ENCODE data around the gene ATP11A. TPM values are rescaled to one million over a fixed set of nuclear protein-coding genes. Genes with fewer than 3 reads are reported as not detected.
"Not testable (repeated sequence)": the region's sequence is repeated elsewhere in the genome, so short reads cannot be mapped to it uniquely, and the experiment has no call there.

The ATP11A gene
- polyA plus RNA-seq, 12 donors: 16.4 to 38.1 (median 22.5) TPM; not detected in 1

GRCh38 chr13:112854321-112854720 lies 164.5 kb downstream of the ATP11A start:
- DNase-seq: no peak

DNA sequence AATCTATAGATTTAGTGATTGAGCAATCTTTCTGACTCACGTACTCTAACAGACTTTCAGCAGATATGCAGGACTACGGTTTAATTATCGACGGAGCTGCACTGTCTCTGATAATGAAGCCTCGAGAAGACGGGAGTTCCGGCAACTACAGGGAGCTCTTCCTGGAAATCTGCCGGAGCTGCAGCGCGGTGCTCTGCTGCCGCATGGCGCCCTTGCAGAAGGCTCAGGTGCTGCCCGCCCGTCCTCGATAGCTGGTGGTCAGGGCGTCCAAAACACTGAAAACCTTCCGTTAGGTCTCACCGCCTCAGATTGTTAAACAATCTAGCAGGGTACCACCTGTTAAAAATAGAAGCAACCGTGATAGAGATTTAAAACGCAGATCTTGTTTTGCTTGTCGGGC lies 166.0 kb downstream of the ATP11A start:
- DNase-seq: no peak

- no peak for DNase-seq
These were observed 168.2 kb downstream of the ATP11A start for GRCh38 chr13:112857914-112858490.

DNA sequence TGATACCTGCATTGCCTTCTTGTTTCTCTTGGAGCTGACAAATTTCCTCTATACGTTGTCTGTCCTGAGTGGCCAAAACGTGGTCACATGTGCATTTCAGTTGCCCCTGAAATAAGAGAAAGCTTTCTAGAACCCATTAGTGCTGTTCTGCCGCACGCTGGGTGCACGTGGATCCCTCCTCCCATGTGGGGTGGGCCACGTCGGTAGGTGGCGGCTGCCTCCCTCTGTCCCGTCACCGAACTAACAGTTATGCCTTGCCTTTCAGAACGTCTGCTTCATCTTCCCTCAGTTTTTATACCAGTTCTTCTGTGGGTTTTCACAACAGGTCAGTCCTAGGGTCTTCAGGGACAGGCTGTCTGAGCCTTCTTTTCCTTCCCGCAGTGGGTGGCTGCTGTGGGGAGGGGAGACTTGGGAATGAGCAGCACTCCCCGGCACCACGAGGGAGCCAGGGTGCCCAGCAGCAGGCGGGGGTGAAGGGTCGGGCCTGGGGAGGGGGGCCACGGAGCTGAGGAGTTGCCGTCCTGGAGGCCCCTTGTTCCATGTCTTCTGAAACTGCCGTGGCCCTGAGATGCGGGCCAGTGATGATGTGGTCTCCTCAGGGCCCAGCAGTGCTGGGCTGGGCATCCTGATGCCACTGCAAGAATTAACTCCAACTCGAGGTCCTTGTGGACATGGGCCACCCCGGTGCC lies 169.4 kb downstream of the ATP11A start:
- DNase-seq: no peak

DNA sequence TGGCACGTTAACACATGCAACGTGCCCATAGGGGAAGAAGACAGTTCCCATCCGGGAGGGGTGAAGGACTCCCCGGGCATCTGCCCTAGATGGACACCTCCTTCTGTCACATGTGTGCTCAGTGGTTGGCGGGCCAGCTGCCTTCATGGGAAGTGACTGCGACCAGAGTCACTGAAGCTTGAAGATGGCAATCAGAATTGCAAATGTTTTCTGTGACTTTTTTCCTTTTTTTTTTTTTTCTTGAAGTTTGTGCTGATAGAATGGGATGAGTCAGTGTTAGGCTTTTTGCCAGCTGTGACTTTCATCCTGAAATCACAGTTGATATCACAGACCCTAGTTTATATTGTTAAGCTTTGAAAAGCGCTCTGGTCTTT lies 170.0 kb downstream of the ATP11A start:
- DNase-seq: no peak

GRCh38 chr13:112861876-112862615 lies 172.2 kb downstream of the ATP11A start:
- no peak for DNase-seq

DNA sequence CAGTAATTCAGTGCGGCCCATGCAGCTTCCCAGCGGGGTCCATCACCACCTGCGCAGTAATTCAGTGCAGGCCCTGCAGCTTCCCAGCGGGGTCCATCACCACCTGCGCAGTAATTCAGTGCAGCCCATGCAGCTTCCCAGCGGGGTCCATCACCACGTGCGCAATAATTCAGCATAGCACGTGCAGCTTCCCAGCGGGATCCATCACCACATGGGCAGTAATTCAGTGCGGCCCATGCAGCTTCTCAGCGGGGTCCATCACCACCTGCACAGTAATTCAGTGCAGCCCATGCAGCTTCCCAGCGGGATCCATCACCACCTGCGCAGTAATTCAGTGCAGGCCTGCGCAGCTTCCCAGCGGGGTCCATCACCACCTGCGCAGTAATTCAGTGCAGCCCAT lies 173.5 kb downstream of the ATP11A start:
- not testable (repeated sequence) for DNase-seq

- not testable (repeated sequence) for DNase-seq
These were observed 175.6 kb downstream of the ATP11A start for GRCh38 chr13:112865478-112865877.

- no peak for DNase-seq
These were observed 177.5 kb downstream of the ATP11A start for GRCh38 chr13:112867301-112867711.

- DNase-seq: no peak
These were observed 178.5 kb downstream of the ATP11A start for GRCh38 chr13:112868308-112868707.

GRCh38 chr13:112869202-112870050 lies 179.6 kb downstream of the ATP11A start:
- no peak for DNase-seq

- DNase-seq: no peak
These were observed 180.2 kb downstream of the ATP11A start for GRCh38 chr13:112870051-112870331.

- DNase-seq: no peak
These were observed 181.0 kb downstream of the ATP11A start for GRCh38 chr13:112870737-112871287.

DNA sequence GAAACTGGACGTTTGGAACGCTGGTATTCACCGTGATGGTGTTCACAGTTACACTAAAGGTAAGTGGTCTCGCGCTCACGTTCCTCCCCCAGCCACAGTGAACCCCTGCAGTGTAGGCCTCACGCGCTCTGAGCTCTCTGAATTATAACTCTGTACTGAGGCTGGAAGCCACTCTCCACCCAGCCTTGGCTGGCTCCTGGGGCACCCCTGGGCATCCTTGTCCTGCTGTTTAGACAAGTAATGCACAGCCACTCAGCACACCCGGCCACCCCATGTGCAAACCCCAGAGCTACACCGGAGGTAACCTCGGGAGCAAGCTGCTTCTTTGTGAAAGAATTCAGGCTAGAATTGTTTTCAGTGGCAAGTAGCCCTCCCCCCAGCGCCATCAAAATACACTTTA lies 181.9 kb downstream of the ATP11A start:
- DNase-seq: no peak

- DNase-seq: not testable (repeated sequence)
These were observed 183.1 kb downstream of the ATP11A start for GRCh38 chr13:112872657-112873631.

GRCh38 chr13:112873851-112874750 lies 184.3 kb downstream of the ATP11A start:
- DNase-seq: peak; percentile 77

GRCh38 chr13:112874751-112875300 lies 185.0 kb downstream of the ATP11A start:
- DNase-seq: no peak

DNA sequence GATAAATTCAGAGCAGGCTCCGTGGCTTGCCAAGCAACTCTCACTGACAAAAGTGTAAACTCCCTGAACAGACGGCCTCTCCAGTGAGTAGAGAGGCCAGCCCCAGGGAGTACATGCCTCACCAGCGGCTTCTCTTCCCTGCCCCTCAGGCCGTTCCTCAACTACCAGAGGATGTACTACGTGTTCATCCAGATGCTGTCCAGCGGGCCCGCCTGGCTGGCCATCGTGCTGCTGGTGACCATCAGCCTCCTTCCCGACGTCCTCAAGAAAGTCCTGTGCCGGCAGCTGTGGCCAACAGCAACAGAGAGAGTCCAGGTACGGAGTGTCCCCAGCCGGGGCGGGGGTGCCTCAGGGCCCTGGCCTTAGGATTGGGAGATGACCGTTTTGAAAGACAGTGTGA lies 185.8 kb downstream of the ATP11A start:
- DNase-seq: no peak

DNA sequence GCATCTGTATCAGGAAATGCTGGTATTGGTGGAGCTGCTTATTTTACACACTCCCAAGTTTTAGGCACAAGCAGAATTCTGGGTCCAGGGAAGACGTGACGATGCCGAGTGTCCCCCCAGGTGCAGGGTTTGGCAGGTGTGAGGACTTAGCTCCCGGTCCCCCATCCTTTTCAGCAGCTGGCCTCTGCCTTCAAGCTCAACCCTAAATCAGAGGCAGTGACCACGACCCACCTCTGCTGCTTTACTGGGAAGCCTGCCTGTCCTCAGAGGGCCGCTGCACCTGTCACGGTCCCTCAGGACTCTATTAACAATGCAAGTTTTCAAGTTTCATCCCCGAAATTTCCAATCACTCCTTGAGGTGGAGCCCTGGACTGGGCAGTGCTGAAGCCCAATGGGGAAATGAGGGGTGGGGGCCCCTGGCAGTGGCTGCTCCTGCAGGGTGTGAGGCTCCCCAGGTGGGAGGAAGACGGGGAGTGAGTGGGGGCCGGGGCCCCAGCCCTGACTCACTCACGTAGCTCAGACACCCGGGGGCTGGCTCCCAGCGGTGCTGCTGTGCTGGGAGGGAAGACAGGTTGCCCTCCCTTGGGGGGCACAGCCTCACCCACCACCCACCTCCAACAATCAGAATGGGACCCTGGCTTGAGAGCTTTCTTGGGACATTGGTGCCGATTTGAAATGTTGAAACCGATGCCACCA lies 186.6 kb downstream of the ATP11A start:
- no peak for DNase-seq

All from muscle of arm (tissue), 12 donors.